ENCODE data around the gene TRIM45. TPM values are rescaled to one million over a fixed set of nuclear protein-coding genes. Genes with fewer than 3 reads are reported as not detected.

Gene TRIM45
- total RNA-seq, 3 donors from 2014 or later = 1.1 to 8.2 (median 6.6) TPM

- Histone ChIP-seq H3K9me3 (no peaks in the 10 kb centered on the region), H3K27me3 (no peaks in the 10 kb centered on the region), H3K4me3 (no peak overlapping the region), H3K27ac (no peak overlapping the region), H3K4me1 (peaks cover 3 to 7% of the 10 kb centered on the region in 2 donors), H3K36me3 (no peaks in the 10 kb centered on the region)
- TF ChIP-seq CTCF (IDR thresholded peaks at IDR 0.05) (no peak), POLR2A (IDR thresholded peaks at IDR 0.05) (no peak), POLR2AphosphoS5 (IDR thresholded peaks at IDR 0.05) (no peak)
- no peak for DNase-seq (ENCODE audit: low spot score in 2 of 2)
- intact Hi-C loops (cut with DNase I; ENCODE audit: low total_unique reads) = no loop called here
These were observed 5.3 kb downstream of the TRIM45 start for GRCh38 chr1:117116090-117116783.

DNA sequence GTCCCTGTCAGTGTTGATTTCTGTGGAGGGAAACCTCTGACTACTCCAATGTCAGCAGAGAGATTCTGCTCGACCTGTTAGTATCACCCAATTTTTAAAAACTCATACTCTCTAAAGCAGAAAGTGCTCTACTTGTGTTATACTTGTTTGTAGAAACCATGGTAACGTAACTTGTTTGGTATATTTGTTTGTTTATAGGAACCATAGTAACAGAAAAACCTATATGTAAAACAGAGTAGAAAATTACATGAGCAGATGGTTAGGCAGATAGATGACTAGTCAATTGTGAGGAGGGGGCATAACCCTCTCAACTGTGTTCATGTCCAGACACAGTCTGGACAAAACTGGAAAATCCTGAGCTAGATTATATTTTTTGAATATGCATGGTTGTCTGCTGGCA is 6.7 kb downstream of the TRIM45 start:
- intact Hi-C loops (cut with DNase I; ENCODE audit: low total_unique reads) = no loop called here
- DNase-seq (ENCODE audit: low spot score in 2 of 2) = no peak
- Histone ChIP-seq H3K4me1 (no peaks in the 10 kb centered on the region), H3K4me3 (no peak overlapping the region), H3K27me3 (no peaks in the 10 kb centered on the region), H3K9me3 (no peaks in the 10 kb centered on the region), H3K27ac (no peak overlapping the region), H3K36me3 (no peaks in the 10 kb centered on the region)
- no peak for TF ChIP-seq POLR2A (IDR thresholded peaks at IDR 0.05)
- no peak for TF ChIP-seq POLR2AphosphoS5 (IDR thresholded peaks at IDR 0.05)
- TF ChIP-seq CTCF (IDR thresholded peaks at IDR 0.05) = no peak

DNA sequence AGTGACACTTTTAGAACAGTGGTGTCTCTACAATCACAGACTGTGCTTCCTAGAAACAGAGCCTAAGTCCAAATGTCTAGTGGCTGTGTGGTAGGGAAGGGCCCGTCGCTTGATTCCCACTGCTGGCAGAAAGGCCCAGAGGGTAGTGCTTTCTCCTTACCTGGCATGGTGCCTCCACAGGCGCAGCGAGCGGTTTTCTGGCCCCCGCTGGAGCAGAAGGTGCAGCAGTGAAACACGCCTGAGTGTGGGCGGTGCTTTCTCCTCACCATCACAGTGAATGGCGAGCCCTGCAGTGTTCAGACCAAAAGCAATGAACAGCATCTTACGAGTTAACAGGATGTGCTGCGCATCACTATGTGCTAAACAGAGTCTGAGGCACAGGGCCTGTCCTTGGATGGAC is 8.3 kb downstream of the TRIM45 start:
- H3K27me3 ChIP-seq = no peaks in the 10 kb centered on the region
- H3K9me3 ChIP-seq = no peaks in the 10 kb centered on the region
- H3K36me3 ChIP-seq = no peaks in the 10 kb centered on the region
- DNase-seq (ENCODE audit: low spot score in 2 of 2) = no peak
- intact Hi-C loops (cut with DNase I; ENCODE audit: low total_unique reads) = no loop called here
- H3K27ac ChIP-seq = no peak overlapping the region
- TF ChIP-seq CTCF (IDR thresholded peaks at IDR 0.05) (no peak), POLR2A (IDR thresholded peaks at IDR 0.05) (no peak), POLR2AphosphoS5 (IDR thresholded peaks at IDR 0.05) (no peak)
- H3K4me3 ChIP-seq = no peak overlapping the region
- no peaks in the 10 kb centered on the region for H3K4me1 ChIP-seq

GRCh38 chr1:117112047-117112717 is 9.4 kb downstream of the TRIM45 start:
- Histone ChIP-seq H3K27me3 (no peaks in the 10 kb centered on the region), H3K27ac (no peak overlapping the region), H3K4me3 (no peak overlapping the region), H3K4me1 (no peaks in the 10 kb centered on the region), H3K9me3 (no peaks in the 10 kb centered on the region), H3K36me3 (no peaks in the 10 kb centered on the region)
- DNase-seq (ENCODE audit: low spot score in 2 of 2) = no peak
- TF ChIP-seq CTCF (IDR thresholded peaks at IDR 0.05) = no peak
- intact Hi-C loops (cut with DNase I; ENCODE audit: low total_unique reads) = no loop called here

GRCh38 chr1:117110774-117111173 is 10.8 kb downstream of the TRIM45 start:
- DNase-seq (ENCODE audit: low spot score in 2 of 2) = no peak

More at GRCh38 chr1:117110774-117111173, 10.8 kb downstream of the TRIM45 start:
- Histone ChIP-seq H3K27me3 (no peaks in the 10 kb centered on the region), H3K4me3 (no peak overlapping the region), H3K36me3 (no peaks in the 10 kb centered on the region), H3K27ac (no peak overlapping the region), H3K9me3 (no peaks in the 10 kb centered on the region), H3K4me1 (no peaks in the 10 kb centered on the region)
- intact Hi-C loops (cut with DNase I; ENCODE audit: low total_unique reads) = no loop called here
- TF ChIP-seq CTCF (IDR thresholded peaks at IDR 0.05) (no peak), POLR2A (IDR thresholded peaks at IDR 0.05) (no peak), POLR2AphosphoS5 (IDR thresholded peaks at IDR 0.05) (no peak)

All from breast epithelium (tissue), 4 donors.